AG04450 (cell line): ENCODE data around the gene RAG1. TPM values are rescaled to one million over a fixed set of nuclear protein-coding genes. Genes with fewer than 3 reads are reported as not detected.

Experiments
- CTCF ChIA-PET: fragments of 300-600, 350-600 bp; formaldehyde crosslinking; extraction: SDS; loops from one replicate; lab custom pipeline; 2022; ENCODE audit warnings: antibody characterized with exemption, inconsistent platforms; lab: Charles Lee
- POLR2A ChIA-PET: fragments of 350-600 bp; formaldehyde crosslinking; extraction: SDS; loops from one replicate; lab custom pipeline; 2021; ENCODE audit warnings: antibody characterized with exemption, inconsistent platforms; lab: Yijun Ruan, JAX
- DNase-seq: peaks from one replicate; pipeline ENCODE4 v3.0.0-alpha.2; 2011; ENCODE audit warnings: low read depth, low spot score
- H3K27ac ChIP-seq: one replicate; pipeline ENCODE4 v1.5.1; 2012; ENCODE audit warnings: low read depth, low read length, control low read depth
- H3K27me3 ChIP-seq: one replicate; pipeline ENCODE4 v1.6.0; 2012; ENCODE audit warnings: low read length; ENCODE audit not compliant: control insufficient read depth, insufficient read depth
- H3K4me3 ChIP-seq: 2 replicates; pipeline ENCODE4 v1.5.1; 2011; ENCODE audit warnings: mild to moderate bottlenecking, low read depth, low read length, control low read depth
- H3K9me3 ChIP-seq: 2 replicates; pipeline ENCODE4 v1.5.1; 2012; ENCODE audit warnings: low read length; ENCODE audit not compliant: control insufficient read depth, insufficient read depth
- CTCF ChIP-seq: IDR thresholded peaks from 2 replicates; pipeline ENCODE4 v1.5.1; 2011; ENCODE audit warnings: low read depth, low read length, control low read depth, inconsistent platforms
- polyA plus RNA-seq: library from polyadenylated mRNA; depleted of rRNA; stranded (reverse); fragments of >200 nt; gene quantifications from 2 replicates; pipeline ENCODE4 v1.2.3, GENCODE V29; 2011; rRNA removed

The RAG1 gene
- polyA plus RNA-seq, 1 experiment, result 0.52 TPM

- no peak for DNase-seq
- TF ChIP-seq CTCF, result no peak
- no peaks in the 10 kb centered on the region for H3K9me3 ChIP-seq
- no peaks in the 10 kb centered on the region for H3K27me3 ChIP-seq
- ChIA-PET POLR2A (no interaction called here), CTCF (interaction anchor here (1.0 kb wide), 1 partner anchor 119 kb away, joined by 3 read pairs; no protein-coding TSS in a partner anchor)
- no peak overlapping the region for H3K27ac ChIP-seq
- no peak overlapping the region for H3K4me3 ChIP-seq
These were observed 59.2 kb downstream of the RAG1 start for GRCh38 chr11:36627006-36627405.

GRCh38 chr11:36627471-36627870, 59.7 kb downstream of the RAG1 start:
- H3K27me3 ChIP-seq, result no peaks in the 10 kb centered on the region
- no peak overlapping the region for H3K4me3 ChIP-seq
- no peak for TF ChIP-seq CTCF
- H3K27ac ChIP-seq, result no peak overlapping the region
- no peak for DNase-seq
- no peaks in the 10 kb centered on the region for H3K9me3 ChIP-seq
- ChIA-PET POLR2A (no interaction called here), CTCF (interaction anchor here (1.0 to 1.3 kb wide), 2 partner anchors 64 to 119 kb away, joined by 3 to 6 read pairs; no protein-coding TSS in a partner anchor)

GRCh38 chr11:36628141-36628540, 60.3 kb downstream of the RAG1 start:
- DNase-seq, result no peak
- POLR2A ChIA-PET, result no interaction called here
- no peak for TF ChIP-seq CTCF

GRCh38 chr11:36628765-36629244, 61.0 kb downstream of the RAG1 start:
- TF ChIP-seq CTCF, result no peak
- H3K27ac ChIP-seq, result no peak overlapping the region
- H3K4me3 ChIP-seq, result no peak overlapping the region
- no peak for DNase-seq
- H3K27me3 ChIP-seq, result no peaks in the 10 kb centered on the region
- CTCF ChIA-PET, result interaction anchor here (1.2 to 1.3 kb wide), 2 partner anchors 64 to 65 kb away, joined by 3 to 6 read pairs; no protein-coding TSS in a partner anchor
- POLR2A ChIA-PET, result no interaction called here
- H3K9me3 ChIP-seq, result no peaks in the 10 kb centered on the region

More at GRCh38 chr11:36628141-36628540, 60.3 kb downstream of the RAG1 start:
- H3K4me3 ChIP-seq, result no peak overlapping the region
- no peaks in the 10 kb centered on the region for H3K9me3 ChIP-seq
- no peaks in the 10 kb centered on the region for H3K27me3 ChIP-seq
- no peak overlapping the region for H3K27ac ChIP-seq
- CTCF ChIA-PET, result interaction anchor here (0.8 to 1.3 kb wide), 4 partner anchors 40 to 118 kb away, joined by 3 to 6 read pairs (median 4); no protein-coding TSS in a partner anchor

Other genes with a start within 250 kb of the RAG1 start
- gene TRAF6, start 57.7 kb upstream of the RAG1 start, polyA plus RNA-seq, result 9.1 and 10.0 TPM in 2 replicates
- gene IFTAP, start 26.5 kb downstream of the RAG1 start, polyA plus RNA-seq, result 40.6 and 56.2 TPM in 2 replicates
- gene RAG2, start 30.2 kb downstream of the RAG1 start, polyA plus RNA-seq, result not detected in 2 replicates